Prostate gland (tissue), 2 donors: ENCODE measurements around the gene IGFBP7. TPM values are rescaled to one million over a fixed set of nuclear protein-coding genes. Genes with fewer than 3 reads are reported as not detected.

Experiments used
- DNase-seq: peaks from one replicate; pipeline ENCODE4 v3.0.0-alpha.2; 2019; ENCODE audit warnings: low spot score
- H3K27ac ChIP-seq, 2 donors: fragments of 200-600 bp; sonication (generic); 2 replicates each; pipeline ENCODE4 v1.5.1; 2017 to 2019
- H3K27me3 ChIP-seq: fragments of 200-600 bp; sonication (generic); replicated peaks from 2 replicates; pipeline ENCODE4 v1.5.1; 2019; ENCODE audit not compliant: insufficient read depth
- H3K36me3 ChIP-seq, 2 donors: fragments of 200-600 bp; sonication (generic); 1 replicate in 1 of 2; 2 replicates in 1 of 2; pipeline versions ENCODE4 v1.5.1 to v1.8.1; 2017 to 2019
- H3K4me1 ChIP-seq: fragments of 200-600 bp; sonication (generic); replicated peaks from 2 replicates; pipeline ENCODE4 v1.5.1; 2019
- H3K4me3 ChIP-seq, 2 donors: fragments of 200-600 bp; sonication (generic); 2 replicates each; pipeline ENCODE4 v1.5.1; 2017 to 2019
- H3K9me3 ChIP-seq: fragments of 200-600 bp; sonication (generic); 2 replicates; pipeline ENCODE4 v1.5.1; 2017
- POLR2A ChIP-seq: fragments of 450-650 bp; IDR thresholded peaks from one replicate; pipeline ENCODE4 v1.6.1; 2016; ENCODE audit warnings: antibody characterized with exemption, mild to moderate bottlenecking
- POLR2AphosphoS5 ChIP-seq: sonication (generic); formaldehyde crosslinking; IDR thresholded peaks from one replicate; pipeline ENCODE4 v1.6.1; 2017; ENCODE audit warnings: antibody characterized with exemption
- WGBS: methylation state at CpG from one replicate; pipeline ENCODE4 v1.1.5; 2018; 5-methylcytosine and 5-hydroxymethylcytosine counted together
- intact Hi-C: fragments of 100-400 bp; cut with DNase I; formaldehyde crosslinking; loops from one replicate; pipeline ENCODE4 v1.14.2; 2022
- total RNA-seq, 2 donors: library from RNA; depleted of rRNA; stranded (reverse); fragments of >200 nt; gene quantifications; one replicate each; pipeline ENCODE4 v1.1.0, GENCODE V29; 2016
- TF ChIP-seq, protein P1 (sequence below), 4 experiments: fragments of 200-600 bp in 2 of 4; fragments of 450-650 bp in 2 of 4; sonication (generic) in 2 of 4; IDR thresholded peaks; 1 replicate in 3 of 4; 2 replicates in 1 of 4; pipeline ENCODE4 v1.5.1; 2016 to 2019; ENCODE audit warnings: antibody characterized with exemption in 4 of 4, mild to moderate bottlenecking in 2 of 4, moderate library complexity in 2 of 4

Gene IGFBP7
- total RNA-seq, 2 donors from 2014 or later, result 322 to 1,366 TPM

GRCh38 chr4:57132743-57133137 lies 22.6 kb upstream of the IGFBP7 start:
- Histone ChIP-seq H3K4me3 (no peak overlapping the region), H3K27ac (no peak overlapping the region), H3K27me3 (no peaks in the 10 kb centered on the region), H3K9me3 (no peaks in the 10 kb centered on the region), H3K4me1 (no peaks in the 10 kb centered on the region), H3K36me3 (no peaks in the 10 kb centered on the region)
- DNase-seq, result no peak
- TF ChIP-seq POLR2A (no peak), POLR2AphosphoS5 (no peak)
- TF ChIP-seq, protein P1, sequence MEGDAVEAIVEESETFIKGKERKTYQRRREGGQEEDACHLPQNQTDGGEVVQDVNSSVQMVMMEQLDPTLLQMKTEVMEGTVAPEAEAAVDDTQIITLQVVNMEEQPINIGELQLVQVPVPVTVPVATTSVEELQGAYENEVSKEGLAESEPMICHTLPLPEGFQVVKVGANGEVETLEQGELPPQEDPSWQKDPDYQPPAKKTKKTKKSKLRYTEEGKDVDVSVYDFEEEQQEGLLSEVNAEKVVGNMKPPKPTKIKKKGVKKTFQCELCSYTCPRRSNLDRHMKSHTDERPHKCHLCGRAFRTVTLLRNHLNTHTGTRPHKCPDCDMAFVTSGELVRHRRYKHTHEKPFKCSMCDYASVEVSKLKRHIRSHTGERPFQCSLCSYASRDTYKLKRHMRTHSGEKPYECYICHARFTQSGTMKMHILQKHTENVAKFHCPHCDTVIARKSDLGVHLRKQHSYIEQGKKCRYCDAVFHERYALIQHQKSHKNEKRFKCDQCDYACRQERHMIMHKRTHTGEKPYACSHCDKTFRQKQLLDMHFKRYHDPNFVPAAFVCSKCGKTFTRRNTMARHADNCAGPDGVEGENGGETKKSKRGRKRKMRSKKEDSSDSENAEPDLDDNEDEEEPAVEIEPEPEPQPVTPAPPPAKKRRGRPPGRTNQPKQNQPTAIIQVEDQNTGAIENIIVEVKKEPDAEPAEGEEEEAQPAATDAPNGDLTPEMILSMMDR (IDR thresholded peaks at IDR 0.05), result no peak
- intact Hi-C loops, result no loop called here
- 44% methylated on average over 2 of the region's 2 CpGs for WGBS

DNA sequence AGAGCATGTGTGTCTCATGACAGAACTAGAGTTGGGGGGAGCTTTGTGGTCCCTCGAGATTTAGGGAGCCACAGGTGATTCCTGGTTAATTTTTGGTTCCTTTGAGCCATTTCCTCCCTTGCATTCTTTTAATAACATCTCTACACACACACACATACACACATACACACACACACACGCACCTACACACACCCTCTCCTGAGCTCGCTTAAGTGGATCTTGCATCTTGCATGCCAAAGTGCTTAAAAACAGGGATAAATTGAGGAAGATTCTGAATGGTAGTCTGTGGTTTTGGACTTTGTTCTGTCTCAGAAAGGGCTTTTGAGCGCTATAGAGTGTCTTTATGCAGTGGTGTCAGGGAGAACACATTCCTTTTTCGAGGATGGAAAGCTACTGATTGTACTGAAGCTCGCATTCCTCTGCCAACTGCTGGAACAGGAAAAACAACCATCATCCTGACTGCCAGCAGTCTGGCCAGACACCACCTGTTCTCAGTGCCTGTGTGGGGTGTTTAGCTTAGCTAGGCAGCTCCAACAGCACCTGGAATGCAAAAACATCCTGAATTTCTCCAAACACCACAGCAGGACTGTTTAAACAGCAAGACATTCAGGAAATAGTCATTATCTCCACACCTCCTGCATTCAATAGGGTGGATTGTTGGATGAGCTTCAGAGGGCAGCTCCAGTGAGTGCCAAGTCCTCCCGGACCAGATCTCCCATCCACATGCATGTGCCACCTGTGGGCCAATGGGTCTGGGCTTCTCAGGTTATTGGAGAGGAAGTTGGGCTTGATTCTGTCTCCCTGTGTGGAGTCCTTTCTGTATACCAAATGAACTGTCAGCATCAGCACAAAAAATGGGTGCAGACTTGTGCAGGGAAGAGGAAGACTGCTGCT lies 21.9 kb upstream of the IGFBP7 start:
- intact Hi-C loops, result no loop called here
- H3K36me3 ChIP-seq, result no peaks in the 10 kb centered on the region
- peak; percentile 65 for DNase-seq
- H3K4me1 ChIP-seq, result no peaks in the 10 kb centered on the region
- no peaks in the 10 kb centered on the region for H3K9me3 ChIP-seq
- H3K27ac ChIP-seq, result no peak overlapping the region
- H3K4me3 ChIP-seq, result no peak overlapping the region
- H3K27me3 ChIP-seq, result no peaks in the 10 kb centered on the region
- 22% methylated on average over 7 of the region's 7 CpGs for WGBS
- TF ChIP-seq POLR2A (no peak), POLR2AphosphoS5 (peak; percentile 35)
- TF ChIP-seq, protein P1 (IDR thresholded peaks at IDR 0.05), result no peak

GRCh38 chr4:57129477-57129876 lies 19.3 kb upstream of the IGFBP7 start:
- DNase-seq, result no peak
- Histone ChIP-seq H3K9me3 (no peaks in the 10 kb centered on the region), H3K27me3 (no peaks in the 10 kb centered on the region), H3K27ac (no peak overlapping the region), H3K36me3 (no peaks in the 10 kb centered on the region), H3K4me1 (no peaks in the 10 kb centered on the region), H3K4me3 (no peak overlapping the region)
- intact Hi-C loops, result no loop called here
- 94% methylated on average over 1 of the region's 1 CpG for WGBS
- TF ChIP-seq POLR2AphosphoS5 (no peak), POLR2A (no peak)
- TF ChIP-seq, protein P1 (IDR thresholded peaks at IDR 0.05), result no peak

DNA sequence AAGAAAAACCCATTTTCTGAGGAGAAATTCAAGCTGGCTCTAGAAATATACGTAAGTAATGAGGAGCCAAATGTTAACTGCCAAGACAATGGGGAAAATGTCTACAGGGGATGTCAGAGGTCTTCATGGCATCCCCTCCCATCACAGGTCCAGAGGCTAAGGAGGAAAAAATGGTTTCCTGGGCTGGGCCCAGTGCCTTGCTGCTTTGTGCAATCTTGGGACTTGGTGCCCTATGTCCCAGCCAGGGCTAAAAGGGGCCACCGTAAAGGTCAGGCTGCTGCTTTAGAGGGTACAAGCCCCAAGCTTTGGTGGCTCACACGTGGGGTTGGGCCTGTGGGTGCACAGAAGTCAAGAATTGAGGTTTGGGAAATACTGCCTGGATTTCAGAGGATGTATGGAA lies 17.2 kb upstream of the IGFBP7 start:
- Histone ChIP-seq H3K36me3 (no peaks in the 10 kb centered on the region), H3K4me3 (no peak overlapping the region), H3K27ac (no peak overlapping the region), H3K9me3 (no peaks in the 10 kb centered on the region), H3K27me3 (no peaks in the 10 kb centered on the region), H3K4me1 (no peaks in the 10 kb centered on the region)
- TF ChIP-seq, protein P1 (IDR thresholded peaks at IDR 0.05), result no peak
- TF ChIP-seq POLR2AphosphoS5 (no peak), POLR2A (no peak)
- DNase-seq, result no peak
- intact Hi-C loops, result no loop called here
- WGBS, result 82% methylated on average over 3 of the region's 3 CpGs

DNA sequence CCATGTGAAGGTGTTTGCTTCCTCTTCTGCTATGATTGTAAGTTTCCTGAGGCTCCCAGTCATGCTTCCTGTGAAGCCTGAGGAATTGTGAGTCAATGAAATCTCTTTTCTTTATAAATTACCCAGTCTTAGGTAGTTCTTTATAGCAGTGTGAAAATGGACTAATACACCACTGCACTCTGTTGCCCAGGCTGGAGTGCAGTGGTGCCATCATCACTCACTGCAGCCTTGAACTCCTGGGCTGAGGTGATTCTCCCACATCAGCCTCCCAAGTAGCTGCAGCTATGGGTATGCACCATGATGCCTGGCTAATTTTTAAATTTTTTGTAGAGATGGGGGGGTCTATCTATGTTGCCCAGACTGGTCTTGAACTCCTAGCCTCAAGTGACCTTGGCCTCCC lies 15.8 kb upstream of the IGFBP7 start:
- TF ChIP-seq POLR2AphosphoS5, result no peak
- TF ChIP-seq, protein P1 (IDR thresholded peaks at IDR 0.05), result no peak
- TF ChIP-seq POLR2A, result no peak
- Histone ChIP-seq H3K36me3 (no peaks in the 10 kb centered on the region), H3K9me3 (no peaks in the 10 kb centered on the region), H3K4me3 (no peak overlapping the region), H3K27me3 (no peaks in the 10 kb centered on the region), H3K4me1 (no peaks in the 10 kb centered on the region), H3K27ac (no peak overlapping the region)
- intact Hi-C loops, result no loop called here
- no peak for DNase-seq
